RWPE2 (cell line): ENCODE measurements around the gene KLF15.

Experiments used
- ATAC-seq: fragments of 200-7000 bp; cut with Tn5 transposase; 3 replicates; pipeline ENCODE4 v1.9.1; 2021; ENCODE audit warnings: low read depth
- DNase-seq: peaks from one replicate; pipeline ENCODE4 v3.0.0-alpha.2; 2020; ENCODE audit warnings: low spot score
- H3K27ac ChIP-seq: fragments of 450-650 bp; 2 replicates; pipeline ENCODE4 v1.5.1; 2017; ENCODE audit warnings: mild to moderate bottlenecking; ENCODE audit not compliant: poor library complexity, severe bottlenecking
- H3K27me3 ChIP-seq: fragments of 250-450 bp; sonication (Bioruptor Pico); 2 replicates; pipeline ENCODE4 v1.5.1; 2021; ENCODE audit warnings: mild to moderate bottlenecking, moderate library complexity; ENCODE audit not compliant: insufficient read depth, poor library complexity, severe bottlenecking
- H3K36me3 ChIP-seq: fragments of 250-450 bp; sonication (Bioruptor Pico); 2 replicates; pipeline ENCODE4 v1.5.1; 2020; ENCODE audit warnings: low read depth, mild to moderate bottlenecking, moderate library complexity
- H3K4me1 ChIP-seq: fragments of 250-450 bp; sonication (Bioruptor Pico); 2 replicates; pipeline ENCODE4 v1.5.1; 2021; ENCODE audit warnings: mild to moderate bottlenecking, moderate library complexity; ENCODE audit not compliant: insufficient read depth, poor library complexity, severe bottlenecking
- H3K4me3 ChIP-seq: fragments of 250-450 bp; sonication (Bioruptor Pico); 2 replicates; pipeline ENCODE4 v1.5.1; 2021; ENCODE audit warnings: mild to moderate bottlenecking, moderate library complexity; ENCODE audit not compliant: severe bottlenecking
- H3K9me3 ChIP-seq: fragments of 250-450 bp; sonication (Bioruptor Pico); 2 replicates; pipeline ENCODE4 v1.5.1; 2021; ENCODE audit warnings: mild to moderate bottlenecking, moderate library complexity; ENCODE audit not compliant: severe bottlenecking
- TF ChIP-seq, protein P1 (sequence below): fragments of 450-650 bp; IDR thresholded peaks from one replicate; pipeline ENCODE4 v1.5.1; 2017; ENCODE audit warnings: mild to moderate bottlenecking, moderate library complexity; ENCODE audit not compliant: poor library complexity, severe bottlenecking

KLF15 gene

DNA sequence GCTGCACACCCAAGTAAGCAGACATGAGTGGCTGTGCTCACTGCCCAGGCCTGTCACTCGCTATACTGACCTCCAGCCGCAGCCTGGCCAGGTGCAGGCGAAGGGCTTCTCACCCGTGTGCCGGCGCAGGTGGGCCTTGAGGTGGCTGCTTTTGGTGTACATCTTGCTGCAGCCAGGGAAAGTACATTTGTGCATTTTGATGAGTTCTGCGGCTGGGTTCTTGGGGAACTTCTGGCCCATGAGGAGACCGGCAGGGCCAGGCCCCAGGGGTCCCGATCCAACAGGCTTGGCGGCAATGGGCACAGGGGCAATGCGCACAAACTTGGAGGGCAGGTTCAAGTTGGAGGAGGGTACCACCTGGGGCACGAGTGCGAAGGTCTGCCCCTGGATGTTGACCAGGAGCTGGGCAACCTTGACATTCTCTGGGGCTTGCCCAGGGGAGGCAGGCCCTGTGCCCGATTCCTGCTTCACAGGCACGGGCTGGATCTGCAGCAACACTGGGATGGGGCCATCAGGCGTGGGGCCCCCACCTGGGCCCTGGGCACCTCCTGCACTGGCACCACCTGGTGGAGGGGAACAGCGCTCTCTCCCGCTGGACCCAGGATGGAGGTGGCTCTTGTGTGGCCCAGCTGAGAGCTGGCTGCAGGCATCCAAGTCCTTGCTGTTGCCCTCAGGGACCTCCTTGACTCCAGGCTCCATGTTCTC is 5.3 kb downstream of the KLF15 start:
- Histone ChIP-seq H3K9me3 (no peaks in the 10 kb centered on the region), H3K36me3 (no peaks in the 10 kb centered on the region), H3K27me3 (peaks cover 18% of the 10 kb centered on the region), H3K4me3 (no peak overlapping the region), H3K27ac (no peak overlapping the region), H3K4me1 (no peaks in the 10 kb centered on the region)
- peak; percentile 42 for DNase-seq
- ATAC-seq = no peak
- TF ChIP-seq, protein P1, sequence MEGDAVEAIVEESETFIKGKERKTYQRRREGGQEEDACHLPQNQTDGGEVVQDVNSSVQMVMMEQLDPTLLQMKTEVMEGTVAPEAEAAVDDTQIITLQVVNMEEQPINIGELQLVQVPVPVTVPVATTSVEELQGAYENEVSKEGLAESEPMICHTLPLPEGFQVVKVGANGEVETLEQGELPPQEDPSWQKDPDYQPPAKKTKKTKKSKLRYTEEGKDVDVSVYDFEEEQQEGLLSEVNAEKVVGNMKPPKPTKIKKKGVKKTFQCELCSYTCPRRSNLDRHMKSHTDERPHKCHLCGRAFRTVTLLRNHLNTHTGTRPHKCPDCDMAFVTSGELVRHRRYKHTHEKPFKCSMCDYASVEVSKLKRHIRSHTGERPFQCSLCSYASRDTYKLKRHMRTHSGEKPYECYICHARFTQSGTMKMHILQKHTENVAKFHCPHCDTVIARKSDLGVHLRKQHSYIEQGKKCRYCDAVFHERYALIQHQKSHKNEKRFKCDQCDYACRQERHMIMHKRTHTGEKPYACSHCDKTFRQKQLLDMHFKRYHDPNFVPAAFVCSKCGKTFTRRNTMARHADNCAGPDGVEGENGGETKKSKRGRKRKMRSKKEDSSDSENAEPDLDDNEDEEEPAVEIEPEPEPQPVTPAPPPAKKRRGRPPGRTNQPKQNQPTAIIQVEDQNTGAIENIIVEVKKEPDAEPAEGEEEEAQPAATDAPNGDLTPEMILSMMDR = no peak

DNA sequence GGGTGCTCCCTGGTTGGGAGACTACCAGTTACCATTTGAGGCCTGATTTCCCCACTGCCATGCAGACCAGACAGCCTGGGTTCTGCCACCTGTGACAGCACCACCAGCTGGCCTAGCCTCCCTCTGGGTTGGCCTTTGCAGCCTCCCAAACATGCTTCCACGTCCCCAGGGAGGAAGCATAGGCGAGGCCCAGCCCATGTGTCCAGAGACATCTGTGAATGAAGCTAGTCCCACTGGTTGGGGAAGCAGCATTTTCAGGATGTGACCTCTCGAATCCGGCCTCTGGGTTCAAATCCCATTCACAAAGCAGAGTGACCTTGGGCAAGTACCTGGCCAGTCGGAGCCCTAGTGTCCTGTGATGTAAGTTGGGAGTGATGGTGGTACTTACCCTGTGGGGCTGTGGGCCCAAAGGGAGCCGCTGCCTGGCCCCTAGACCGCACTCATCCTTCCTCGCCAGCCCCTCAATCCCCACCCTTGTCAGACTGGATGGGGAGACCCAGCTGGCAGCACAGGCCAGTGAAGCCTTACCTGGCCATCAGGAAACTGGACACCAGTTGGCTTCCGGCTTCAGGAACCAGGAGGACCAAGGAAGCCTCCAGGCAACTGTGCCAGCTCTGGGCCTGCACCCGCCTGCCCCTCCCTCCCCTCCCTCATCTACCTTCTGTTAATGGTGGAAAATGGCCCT is 6.0 kb downstream of the KLF15 start:
- Histone ChIP-seq H3K9me3 (no peaks in the 10 kb centered on the region), H3K27ac (no peak overlapping the region), H3K36me3 (no peaks in the 10 kb centered on the region), H3K27me3 (peaks cover 11% of the 10 kb centered on the region), H3K4me1 (no peaks in the 10 kb centered on the region), H3K4me3 (no peak overlapping the region)
- no peak for ATAC-seq
- peak; percentile 23 for DNase-seq
- TF ChIP-seq, protein P1 = no peak

DNA sequence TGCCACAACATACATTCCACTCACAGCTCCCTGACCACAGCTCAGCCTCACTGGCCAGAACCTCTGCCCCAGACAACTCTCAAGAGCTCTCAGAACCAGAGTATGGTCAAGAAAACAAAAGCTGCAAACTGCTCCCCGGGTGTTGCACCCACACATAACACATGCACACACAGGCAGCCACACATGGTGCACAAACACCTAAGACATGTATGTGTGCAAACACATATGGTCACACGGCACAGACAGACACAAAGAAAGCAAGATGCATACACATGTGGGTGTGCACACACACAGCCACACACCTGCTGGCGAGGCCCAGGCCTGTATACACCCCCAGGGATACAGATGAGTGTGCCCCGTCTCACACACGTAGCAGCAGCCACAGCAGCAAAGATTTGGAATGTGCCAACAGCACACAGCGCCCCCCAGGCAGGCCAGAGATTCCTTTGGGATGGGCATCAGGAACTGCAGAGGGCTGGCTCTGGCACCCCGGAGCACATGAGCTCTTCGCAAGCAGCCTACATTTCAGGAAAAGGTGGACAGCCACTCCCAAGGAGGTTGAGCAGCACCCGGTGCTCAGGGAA is 6.6 kb downstream of the KLF15 start:
- Histone ChIP-seq H3K4me3 (no peak overlapping the region), H3K27me3 (peaks cover 5% of the 10 kb centered on the region), H3K27ac (no peak overlapping the region), H3K9me3 (no peaks in the 10 kb centered on the region), H3K4me1 (no peaks in the 10 kb centered on the region), H3K36me3 (no peaks in the 10 kb centered on the region)
- peak; percentile 32 for DNase-seq
- TF ChIP-seq, protein P1 = no peak
- ATAC-seq = 0 out of 3 replicates have a peak, but pooled peaks have one; percentile 6

GRCh38 chr3:126349611-126350501 is 7.4 kb downstream of the KLF15 start:
- no peaks in the 10 kb centered on the region for H3K4me1 ChIP-seq
- ATAC-seq (0 out of 3 replicates have a peak, but pooled peaks have one; percentile 13), DNase-seq (peak; percentile 52)
- no peak overlapping the region for H3K27ac ChIP-seq
- H3K9me3 ChIP-seq = no peaks in the 10 kb centered on the region
- H3K4me3 ChIP-seq = no peak overlapping the region
- TF ChIP-seq, protein P1 = no peak
- no peaks in the 10 kb centered on the region for H3K36me3 ChIP-seq
- H3K27me3 ChIP-seq = no peaks in the 10 kb centered on the region
